Parathyroid adenoma (tissue), 2 donors: ENCODE data around the gene EIPR1.

Source experiments
- H2AFZ ChIP-seq: fragments of 300-600 bp; sonication (generic); one replicate; pipeline ENCODE4 v1.7.0; 2017; ENCODE audit warnings: antibody characterized with exemption, mild to moderate bottlenecking
- H3K27ac ChIP-seq: fragments of 300-600 bp; sonication (generic); one replicate; pipeline ENCODE4 v1.7.0; 2017
- H3K27me3 ChIP-seq: fragments of 300-600 bp; sonication (generic); one replicate; pipeline ENCODE4 v1.7.0; 2017; ENCODE audit warnings: low read length; ENCODE audit not compliant: control insufficient read depth, insufficient read depth
- H3K36me3 ChIP-seq: fragments of 300-600 bp; sonication (generic); one replicate; pipeline ENCODE4 v1.7.0; 2017; ENCODE audit warnings: low read length; ENCODE audit not compliant: control insufficient read depth, insufficient read depth
- H3K4me1 ChIP-seq: fragments of 300-600 bp; sonication (generic); one replicate; pipeline ENCODE4 v1.7.0; 2017; ENCODE audit warnings: control low read depth
- H3K4me2 ChIP-seq: fragments of 300-600 bp; sonication (generic); one replicate; pipeline ENCODE4 v1.7.0; 2017; ENCODE audit warnings: low read length
- H3K4me3 ChIP-seq: fragments of 300-600 bp; sonication (generic); one replicate; pipeline ENCODE4 v1.7.0; 2017; ENCODE audit warnings: low read depth, low read length
- H3K79me2 ChIP-seq: fragments of 300-600 bp; sonication (generic); one replicate; pipeline ENCODE4 v1.7.0; 2017; ENCODE audit warnings: control low read depth
- H3K9ac ChIP-seq: fragments of 300-600 bp; sonication (generic); one replicate; pipeline ENCODE4 v1.7.0; 2017; ENCODE audit warnings: mild to moderate bottlenecking
- H3K9me3 ChIP-seq: fragments of 300-600 bp; sonication (generic); one replicate; pipeline ENCODE4 v1.7.0; 2017; ENCODE audit warnings: low read length; ENCODE audit not compliant: control insufficient read depth
- TF ChIP-seq, protein P1 (sequence below): fragments of 300-600 bp; sonication (generic); IDR thresholded peaks from one replicate; pipeline ENCODE4 v1.7.0; 2017; ENCODE audit warnings: antibody characterized with exemption, mild to moderate bottlenecking
- donor health status: primary hyperparathyroidism.

EIPR1 gene

GRCh38 chr2:3302751-3303582 is 74.7 kb downstream of the EIPR1 start:
- Histone ChIP-seq H3K27me3 (no peaks in the 10 kb centered on the region), H3K27ac (peak overlapping the region; percentile 94), H3K4me2 (peak overlapping the region; percentile 13), H3K79me2 (no peaks in the 10 kb centered on the region), H3K4me1 (peaks cover 45% of the 10 kb centered on the region), H3K4me3 (no peak overlapping the region), H2AFZ (peak overlapping the region; percentile 61), H3K9me3 (no peaks in the 10 kb centered on the region), H3K9ac (no peak overlapping the region), H3K36me3 (no peaks in the 10 kb centered on the region)
- TF ChIP-seq, protein P1, sequence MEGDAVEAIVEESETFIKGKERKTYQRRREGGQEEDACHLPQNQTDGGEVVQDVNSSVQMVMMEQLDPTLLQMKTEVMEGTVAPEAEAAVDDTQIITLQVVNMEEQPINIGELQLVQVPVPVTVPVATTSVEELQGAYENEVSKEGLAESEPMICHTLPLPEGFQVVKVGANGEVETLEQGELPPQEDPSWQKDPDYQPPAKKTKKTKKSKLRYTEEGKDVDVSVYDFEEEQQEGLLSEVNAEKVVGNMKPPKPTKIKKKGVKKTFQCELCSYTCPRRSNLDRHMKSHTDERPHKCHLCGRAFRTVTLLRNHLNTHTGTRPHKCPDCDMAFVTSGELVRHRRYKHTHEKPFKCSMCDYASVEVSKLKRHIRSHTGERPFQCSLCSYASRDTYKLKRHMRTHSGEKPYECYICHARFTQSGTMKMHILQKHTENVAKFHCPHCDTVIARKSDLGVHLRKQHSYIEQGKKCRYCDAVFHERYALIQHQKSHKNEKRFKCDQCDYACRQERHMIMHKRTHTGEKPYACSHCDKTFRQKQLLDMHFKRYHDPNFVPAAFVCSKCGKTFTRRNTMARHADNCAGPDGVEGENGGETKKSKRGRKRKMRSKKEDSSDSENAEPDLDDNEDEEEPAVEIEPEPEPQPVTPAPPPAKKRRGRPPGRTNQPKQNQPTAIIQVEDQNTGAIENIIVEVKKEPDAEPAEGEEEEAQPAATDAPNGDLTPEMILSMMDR: no peak

DNA sequence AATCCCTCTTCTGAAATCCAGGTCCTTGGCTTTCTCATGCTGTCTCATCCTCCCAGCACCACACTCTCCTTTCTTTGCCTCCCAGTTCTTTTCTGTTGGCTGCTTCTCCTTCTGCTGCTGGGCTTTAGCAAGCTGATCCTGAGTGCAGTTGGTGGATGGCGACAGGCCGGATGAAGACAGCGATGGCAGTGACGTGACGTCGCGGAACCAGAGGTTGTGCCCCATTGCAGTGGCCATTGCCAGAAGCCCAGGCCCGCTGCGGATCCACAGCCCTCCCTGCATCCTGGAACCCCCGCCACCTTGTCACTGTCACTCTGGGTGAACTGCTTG is 75.2 kb downstream of the EIPR1 start:
- H3K27me3 ChIP-seq: no peaks in the 10 kb centered on the region
- peak overlapping the region; percentile 94 for H3K27ac ChIP-seq
- no peak overlapping the region for H3K9ac ChIP-seq
- TF ChIP-seq, protein P1: no peak
- no peak overlapping the region for H3K4me3 ChIP-seq
- H3K4me2 ChIP-seq: no peak overlapping the region
- no peaks in the 10 kb centered on the region for H3K9me3 ChIP-seq
- no peaks in the 10 kb centered on the region for H3K79me2 ChIP-seq
- H3K36me3 ChIP-seq: no peaks in the 10 kb centered on the region
- peak overlapping the region; percentile 61 for H2AFZ ChIP-seq
- peaks cover 50% of the 10 kb centered on the region for H3K4me1 ChIP-seq

GRCh38 chr2:3301001-3301400 is 76.6 kb downstream of the EIPR1 start:
- no peak overlapping the region for H3K9ac ChIP-seq
- TF ChIP-seq, protein P1: no peak
- H3K4me2 ChIP-seq: no peak overlapping the region
- no peaks in the 10 kb centered on the region for H3K9me3 ChIP-seq
- H3K27ac ChIP-seq: peak overlapping the region; percentile 94
- no peaks in the 10 kb centered on the region for H3K36me3 ChIP-seq
- peaks cover 60% of the 10 kb centered on the region for H3K4me1 ChIP-seq
- no peaks in the 10 kb centered on the region for H3K79me2 ChIP-seq
- H3K4me3 ChIP-seq: no peak overlapping the region
- peak overlapping the region; percentile 23 for H2AFZ ChIP-seq
- no peaks in the 10 kb centered on the region for H3K27me3 ChIP-seq

DNA sequence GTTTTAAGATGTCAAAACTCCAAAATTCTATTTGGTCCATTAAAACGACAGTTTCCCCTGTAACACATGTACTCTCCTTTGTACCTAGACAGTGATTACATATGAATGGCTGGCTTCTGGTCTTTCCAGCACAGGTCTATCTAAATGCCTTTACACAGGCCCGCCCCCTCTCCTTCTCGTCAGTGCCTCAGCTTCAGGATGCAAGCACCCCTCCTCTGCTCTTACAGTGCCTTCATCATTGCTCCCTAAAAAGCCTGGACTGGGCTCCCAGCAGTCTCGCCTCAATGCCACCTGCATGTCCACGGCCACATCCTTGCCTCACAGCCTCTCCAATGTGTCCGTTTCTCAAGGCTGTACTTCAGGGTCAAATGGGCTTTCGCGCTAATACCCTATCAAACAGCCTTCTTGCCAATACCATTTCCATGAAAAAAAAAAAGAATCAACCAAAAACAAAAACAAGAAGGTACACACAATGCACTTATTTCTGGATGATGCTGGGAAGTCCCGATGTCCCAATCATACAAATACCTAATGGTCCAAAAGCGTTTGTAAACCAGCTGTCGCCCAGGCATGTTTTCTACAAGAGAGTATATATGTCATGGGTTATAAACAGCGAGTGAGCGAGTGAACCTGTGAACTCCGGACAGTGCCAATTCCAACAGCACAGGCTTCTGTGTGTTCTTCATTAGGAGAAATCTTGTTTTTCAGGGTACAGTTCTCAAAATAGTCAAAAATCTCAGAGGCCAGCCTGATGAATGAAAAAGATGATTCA is 77.2 kb downstream of the EIPR1 start:
- Histone ChIP-seq H3K9me3 (no peaks in the 10 kb centered on the region), H3K4me1 (peaks cover 60% of the 10 kb centered on the region), H3K27ac (peak overlapping the region; percentile 94), H3K36me3 (no peaks in the 10 kb centered on the region), H3K4me3 (no peak overlapping the region), H3K79me2 (no peaks in the 10 kb centered on the region), H2AFZ (no peak overlapping the region), H3K4me2 (no peak overlapping the region), H3K9ac (no peak overlapping the region), H3K27me3 (no peaks in the 10 kb centered on the region)
- TF ChIP-seq, protein P1: no peak
